ENCODE data around the gene TNFRSF9. TPM values are rescaled to one million over a fixed set of nuclear protein-coding genes. Genes with fewer than 3 reads are reported as not detected.

TNFRSF9 gene
- total RNA-seq, 1 experiment from 2014 or later = not detected

- TF ChIP-seq FOXP4 (CRISPR knock-in tag; IDR thresholded peaks at IDR 0.05) (peak; percentile 63; the same call in 1 of the 2 replicates), NFE2L1 (CRISPR knock-in tag; IDR thresholded peaks at IDR 0.05) (peak; percentile 94), E2F5 (CRISPR knock-in tag; IDR thresholded peaks at IDR 0.05) (peak; percentile 76; the same call in 1 of the 2 replicates), MAX (CRISPR knock-in tag; IDR thresholded peaks at IDR 0.05) (peak; percentile 97), HMGA2 (CRISPR knock-in tag; IDR thresholded peaks at IDR 0.05) (no peak), OVOL2 (CRISPR knock-in tag; IDR thresholded peaks at IDR 0.05; ENCODE audit: borderline replicate concordance) (no peak), ZMAT4 (CRISPR knock-in tag; IDR thresholded peaks at IDR 0.05) (no peak), ZSCAN18 (CRISPR knock-in tag; IDR thresholded peaks at IDR 0.05) (0 out of 2 replicates have a peak, but pooled peaks have one; percentile 2), IRF2 (CRISPR knock-in tag; IDR thresholded peaks at IDR 0.05; ENCODE audit: borderline replicate concordance, low read depth) (no peak), TEAD4 (CRISPR knock-in tag; IDR thresholded peaks at IDR 0.05) (peak; percentile 62; the same call in 1 of the 2 replicates), RORB (CRISPR knock-in tag; IDR thresholded peaks at IDR 0.05) (no peak), TEAD1 (CRISPR knock-in tag; IDR thresholded peaks at IDR 0.05) (peak; percentile 49; the same call in 1 of the 2 replicates), PREB (CRISPR knock-in tag; IDR thresholded peaks at IDR 0.05; ENCODE audit: borderline replicate concordance) (no peak)
Observed at GRCh38 chr1:7942214-7942921, 1.7 kb upstream of the TNFRSF9 start (continued).

DNA sequence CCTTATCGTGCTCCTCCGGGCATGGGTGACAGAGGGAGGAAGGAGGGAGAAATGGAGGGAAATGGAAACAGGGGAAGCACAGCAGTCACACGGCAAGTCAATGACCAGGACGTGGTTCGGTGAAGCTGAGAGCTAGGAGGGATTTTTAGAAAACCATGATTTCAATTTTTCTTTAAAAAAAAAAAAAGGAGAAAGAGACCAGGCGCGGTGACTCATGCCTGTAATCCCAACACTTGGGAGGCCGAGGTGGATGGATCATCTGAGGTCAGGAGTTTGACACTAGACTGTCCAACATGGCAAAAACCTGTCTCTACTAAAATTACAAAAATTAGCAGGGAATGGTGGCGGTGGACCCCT is 776 bp upstream of the TNFRSF9 start:
- ATAC-seq = no peak
- peak overlapping the region; percentile 54 for H3K4me3 Mint-ChIP-seq
- H3K36me3 Mint-ChIP-seq = no peaks in the 10 kb centered on the region
- CTCF ChIA-PET = interaction anchor here (1.1 to 1.6 kb wide), 3 partner anchors 28 to 373 kb away, joined by 3 to 5 read pairs (median 5); no protein-coding TSS in a partner anchor
- DNase-seq (ENCODE audit: low spot score) = no peak
- H3K27ac Mint-ChIP-seq = no peak overlapping the region
- H3K9me3 Mint-ChIP-seq = no peaks in the 10 kb centered on the region
- POLR2A ChIA-PET = interaction anchor here (0.6 kb wide), 1 partner anchor 237 kb away, joined by 3 read pairs; no protein-coding TSS in a partner anchor
- peaks cover 69% of the 10 kb centered on the region for H3K27me3 Mint-ChIP-seq (ENCODE audit: low read depth)
- H3K4me1 Mint-ChIP-seq = peaks cover 16% of the 10 kb centered on the region
- TF ChIP-seq GABPB1 (CRISPR knock-in tag; IDR thresholded peaks at IDR 0.05) (no peak), ZNF317 (CRISPR knock-in tag; IDR thresholded peaks at IDR 0.05; ENCODE audit: borderline replicate concordance, low read depth) (no peak), ESRRA (CRISPR knock-in tag; IDR thresholded peaks at IDR 0.05; ENCODE audit: borderline replicate concordance) (no peak), EMX1 (CRISPR knock-in tag; IDR thresholded peaks at IDR 0.05) (no peak), CREB1 (CRISPR knock-in tag; IDR thresholded peaks at IDR 0.05) (no peak), USF2 (CRISPR knock-in tag; IDR thresholded peaks at IDR 0.05) (no peak), CDX4 (CRISPR knock-in tag; IDR thresholded peaks at IDR 0.05; ENCODE audit: borderline replicate concordance) (no peak), ZMAT4 (CRISPR knock-in tag; IDR thresholded peaks at IDR 0.05) (no peak), NR1H2 (CRISPR knock-in tag; IDR thresholded peaks at IDR 0.05) (no peak), ZNF423 (CRISPR knock-in tag; IDR thresholded peaks at IDR 0.05) (no peak)
- TF ChIP-seq, protein P1, sequence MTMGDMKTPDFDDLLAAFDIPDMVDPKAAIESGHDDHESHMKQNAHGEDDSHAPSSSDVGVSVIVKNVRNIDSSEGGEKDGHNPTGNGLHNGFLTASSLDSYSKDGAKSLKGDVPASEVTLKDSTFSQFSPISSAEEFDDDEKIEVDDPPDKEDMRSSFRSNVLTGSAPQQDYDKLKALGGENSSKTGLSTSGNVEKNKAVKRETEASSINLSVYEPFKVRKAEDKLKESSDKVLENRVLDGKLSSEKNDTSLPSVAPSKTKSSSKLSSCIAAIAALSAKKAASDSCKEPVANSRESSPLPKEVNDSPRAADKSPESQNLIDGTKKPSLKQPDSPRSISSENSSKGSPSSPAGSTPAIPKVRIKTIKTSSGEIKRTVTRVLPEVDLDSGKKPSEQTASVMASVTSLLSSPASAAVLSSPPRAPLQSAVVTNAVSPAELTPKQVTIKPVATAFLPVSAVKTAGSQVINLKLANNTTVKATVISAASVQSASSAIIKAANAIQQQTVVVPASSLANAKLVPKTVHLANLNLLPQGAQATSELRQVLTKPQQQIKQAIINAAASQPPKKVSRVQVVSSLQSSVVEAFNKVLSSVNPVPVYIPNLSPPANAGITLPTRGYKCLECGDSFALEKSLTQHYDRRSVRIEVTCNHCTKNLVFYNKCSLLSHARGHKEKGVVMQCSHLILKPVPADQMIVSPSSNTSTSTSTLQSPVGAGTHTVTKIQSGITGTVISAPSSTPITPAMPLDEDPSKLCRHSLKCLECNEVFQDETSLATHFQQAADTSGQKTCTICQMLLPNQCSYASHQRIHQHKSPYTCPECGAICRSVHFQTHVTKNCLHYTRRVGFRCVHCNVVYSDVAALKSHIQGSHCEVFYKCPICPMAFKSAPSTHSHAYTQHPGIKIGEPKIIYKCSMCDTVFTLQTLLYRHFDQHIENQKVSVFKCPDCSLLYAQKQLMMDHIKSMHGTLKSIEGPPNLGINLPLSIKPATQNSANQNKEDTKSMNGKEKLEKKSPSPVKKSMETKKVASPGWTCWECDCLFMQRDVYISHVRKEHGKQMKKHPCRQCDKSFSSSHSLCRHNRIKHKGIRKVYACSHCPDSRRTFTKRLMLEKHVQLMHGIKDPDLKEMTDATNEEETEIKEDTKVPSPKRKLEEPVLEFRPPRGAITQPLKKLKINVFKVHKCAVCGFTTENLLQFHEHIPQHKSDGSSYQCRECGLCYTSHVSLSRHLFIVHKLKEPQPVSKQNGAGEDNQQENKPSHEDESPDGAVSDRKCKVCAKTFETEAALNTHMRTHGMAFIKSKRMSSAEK (CRISPR knock-in tag; IDR thresholded peaks at IDR 0.05; ENCODE audit: borderline replicate concordance) = no peak
